Frontal cortex (tissue), 4 donors: ENCODE data around the gene MELK. TPM values are rescaled to one million over a fixed set of nuclear protein-coding genes. Genes with fewer than 3 reads are reported as not detected.

ENCODE experiments used
- DNase-seq, 2 donors: peaks; one replicate each; pipeline ENCODE4 v3.0.0; 2012; ENCODE audit warnings: low spot score in 2 of 2
- FAIRE-seq: peaks from 2 replicates; lab custom pipeline; 2012; peaks lifted over from hg19 to GRCh38; lab: Jason Lieb, UNC
- total RNA-seq: library from RNA; depleted of rRNA; stranded (reverse); fragments of >200 nt; gene quantifications from one replicate; pipeline ENCODE4 v1.2.3, GENCODE V29; 2014
- donor health status: control.
- donor health status: control.
- donor health status: control.

The MELK gene
- total RNA-seq, 1 donor from 2014 or later: 8.2 TPM

DNA sequence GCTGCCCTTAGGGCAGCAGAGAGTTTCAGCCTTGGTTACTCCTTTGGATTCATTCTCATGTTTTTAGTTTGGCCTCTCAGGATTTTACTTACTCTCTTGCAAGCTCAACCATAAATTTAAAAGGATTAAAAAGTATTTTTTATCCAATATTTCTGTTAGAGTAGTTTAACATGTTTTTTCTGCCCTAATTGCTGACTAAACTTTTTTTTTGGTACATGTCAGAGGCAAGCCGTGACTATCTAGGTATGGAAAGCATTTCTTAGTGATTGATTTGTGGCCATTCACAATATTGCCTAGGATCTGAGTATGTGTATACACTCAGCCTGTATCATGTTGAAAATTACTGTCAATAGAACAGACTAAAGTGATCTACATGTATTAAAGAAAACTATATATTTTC, 92.1 kb downstream of the MELK start:
- DNase-seq (no peak), FAIRE-seq (no peak)

DNA sequence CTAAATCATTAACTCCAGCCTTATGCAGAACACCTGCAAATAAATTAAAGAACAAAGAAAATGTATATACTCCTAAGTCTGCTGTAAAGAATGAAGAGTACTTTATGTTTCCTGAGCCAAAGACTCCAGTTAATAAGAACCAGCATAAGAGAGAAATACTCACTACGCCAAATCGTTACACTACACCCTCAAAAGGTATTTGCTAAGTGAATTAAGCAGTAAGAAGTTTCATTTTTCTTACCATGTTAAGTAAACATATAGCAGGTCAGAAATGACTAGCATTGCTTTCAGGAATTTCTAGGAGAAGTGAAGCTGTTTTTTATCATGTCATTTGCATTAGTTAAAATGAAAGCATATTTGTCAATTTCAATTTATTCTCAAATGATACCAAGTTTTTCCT, 92.7 kb downstream of the MELK start:
- FAIRE-seq: no peak
- no peak for DNase-seq

DNA sequence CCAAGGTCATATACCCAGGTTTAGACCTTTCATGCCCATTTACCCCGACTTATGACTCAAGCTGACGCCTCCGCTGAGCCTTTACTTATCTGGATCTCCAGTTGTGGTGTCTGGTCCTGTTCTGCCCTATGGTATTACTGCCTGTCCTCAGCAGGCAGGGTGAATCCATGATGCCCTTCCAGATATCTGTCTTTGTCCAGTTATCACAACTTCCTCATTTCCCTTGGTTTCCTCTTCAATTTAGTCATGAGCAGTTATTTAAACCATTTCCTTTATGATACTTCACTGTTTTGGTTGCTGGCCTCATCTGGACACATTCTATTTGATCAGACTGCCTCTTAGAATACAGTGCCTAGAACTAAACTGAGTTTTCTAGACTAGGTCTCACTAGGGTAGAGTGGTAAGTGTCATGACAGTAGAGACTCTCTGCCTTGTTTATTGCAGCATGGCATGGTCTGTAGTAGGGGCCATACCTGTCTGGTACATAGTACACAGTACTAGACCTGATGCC, 93.3 kb downstream of the MELK start:
- DNase-seq (no peak), FAIRE-seq (no peak)

DNA sequence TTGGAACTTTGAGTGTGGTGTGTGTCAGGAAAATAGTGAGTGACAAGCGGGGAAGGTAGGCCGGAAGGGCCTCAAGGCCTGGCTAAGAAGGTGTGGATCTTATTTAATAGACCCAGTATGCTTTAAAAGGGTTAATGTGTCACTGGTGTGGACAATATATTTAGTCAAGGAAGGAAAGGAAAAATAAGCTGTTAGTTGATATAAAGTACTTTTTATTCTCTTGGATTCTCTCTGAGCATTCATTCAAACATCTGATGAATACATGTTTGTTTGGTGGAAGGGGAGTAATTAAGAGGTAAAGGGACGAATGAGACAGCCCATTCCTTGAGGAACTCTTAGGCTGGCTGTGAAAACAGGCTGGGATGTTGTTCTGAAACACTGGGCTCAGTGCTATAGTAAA, 98.9 kb downstream of the MELK start:
- FAIRE-seq: no peak
- no peak for DNase-seq

DNA sequence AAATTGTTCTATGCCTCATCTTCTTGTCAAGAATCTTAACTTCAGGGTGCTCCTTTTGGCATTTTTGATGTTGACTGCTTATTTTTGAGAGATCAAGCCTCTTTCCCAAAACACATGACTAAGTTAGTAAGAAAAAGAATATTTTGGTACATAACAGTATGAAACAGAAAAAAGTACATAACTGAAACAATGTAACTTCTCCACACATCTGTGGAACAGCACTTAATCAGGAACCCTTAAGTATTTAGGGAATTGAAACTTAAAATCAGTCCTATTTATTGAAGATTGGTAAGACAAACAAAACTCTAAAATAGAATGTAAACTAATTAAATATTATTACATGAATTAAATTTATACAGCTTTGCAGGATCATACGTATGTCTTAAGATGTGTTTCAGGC, 103.4 kb downstream of the MELK start:
- DNase-seq: no peak
- FAIRE-seq: no peak

DNA sequence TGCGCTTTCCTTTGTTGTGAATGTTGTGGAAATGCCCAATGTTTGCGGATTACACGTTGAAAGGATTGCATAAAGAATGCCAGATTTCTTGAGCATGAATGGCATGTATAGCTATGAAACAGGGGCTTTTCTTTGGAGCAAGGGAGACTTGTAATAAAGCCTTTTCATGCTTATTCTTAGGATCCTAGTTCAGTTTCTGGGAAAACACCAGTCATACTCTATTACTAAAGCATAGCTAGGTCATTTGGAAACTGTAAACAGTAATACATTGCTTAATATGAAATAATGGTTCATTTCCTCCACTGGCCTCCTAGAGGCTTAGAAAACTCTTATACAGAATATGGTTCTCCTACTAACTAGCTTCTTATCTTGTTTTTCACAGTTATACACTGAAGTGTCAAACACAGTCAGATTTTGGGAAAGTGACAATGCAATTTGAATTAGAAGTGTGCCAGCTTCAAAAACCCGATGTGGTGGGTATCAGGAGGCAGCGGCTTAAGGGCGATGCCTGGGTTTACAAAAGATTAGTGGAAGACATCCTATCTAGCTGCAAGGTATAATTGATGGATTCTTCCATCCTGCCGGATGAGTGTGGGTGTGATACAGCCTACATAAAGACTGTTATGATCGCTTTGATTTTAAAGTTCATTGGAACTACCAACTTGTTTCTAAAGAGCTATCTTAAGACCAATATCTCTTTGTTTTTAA, 104.2 kb downstream of the MELK start:
- DNase-seq (no peak), FAIRE-seq (no peak)

DNA sequence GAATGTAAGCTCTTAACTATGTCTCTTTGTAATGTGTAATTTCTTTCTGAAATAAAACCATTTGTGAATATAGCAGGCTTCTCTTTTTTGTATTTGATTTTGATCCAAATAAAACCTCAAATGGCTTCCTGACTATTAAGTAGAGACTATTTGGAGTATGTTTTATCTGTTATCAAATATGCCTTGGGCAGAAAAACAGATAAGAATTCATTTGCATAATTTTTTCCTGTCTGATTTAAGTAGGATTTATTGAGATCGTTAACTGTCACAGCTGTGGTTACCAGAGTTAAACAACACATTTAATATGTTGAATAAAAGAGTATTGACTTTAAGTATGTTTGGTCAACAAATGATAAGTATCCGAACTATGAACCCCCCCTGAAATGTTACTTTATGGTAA, 104.9 kb downstream of the MELK start:
- FAIRE-seq (no peak), DNase-seq (no peak)

DNA sequence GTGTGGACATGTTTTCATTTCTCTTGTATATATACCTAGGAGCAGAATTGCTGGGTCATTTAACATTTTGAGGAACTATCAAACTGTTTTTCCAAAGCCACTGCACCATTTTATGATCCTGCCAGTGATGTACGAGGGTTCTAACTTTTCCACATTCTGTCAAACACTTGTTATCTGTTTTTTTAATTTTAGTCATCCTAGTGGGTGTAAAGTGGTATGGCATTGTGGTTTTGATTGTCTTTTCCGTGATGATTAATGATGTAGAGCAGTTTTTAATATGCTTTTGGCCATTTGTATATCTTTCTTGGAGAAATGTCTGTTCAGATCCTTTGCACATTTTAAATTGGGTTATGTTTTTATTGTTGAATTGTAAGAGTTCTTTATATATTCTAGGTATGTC, 107.0 kb downstream of the MELK start:
- FAIRE-seq (no peak), DNase-seq (no peak)

DNA sequence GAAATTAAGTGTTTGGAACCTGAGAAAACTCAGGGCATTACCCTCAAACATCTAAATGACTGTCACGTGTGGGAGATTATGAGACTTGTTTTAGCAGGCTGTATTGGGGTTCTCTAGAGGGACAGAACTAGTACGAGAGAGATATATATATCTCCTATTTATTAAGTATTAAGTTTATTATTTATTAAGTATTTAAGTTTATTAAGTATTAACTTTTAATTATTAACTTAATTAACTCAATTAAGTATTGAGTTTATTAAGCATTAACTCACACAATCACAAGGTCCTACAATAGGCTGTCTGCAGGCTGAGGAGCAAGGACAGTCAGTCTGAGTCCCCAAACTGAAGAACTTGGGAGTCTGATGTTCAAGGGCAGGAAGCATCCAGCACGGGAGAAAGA, 113.8 kb downstream of the MELK start:
- no peak for FAIRE-seq
- DNase-seq: no peak

DNA sequence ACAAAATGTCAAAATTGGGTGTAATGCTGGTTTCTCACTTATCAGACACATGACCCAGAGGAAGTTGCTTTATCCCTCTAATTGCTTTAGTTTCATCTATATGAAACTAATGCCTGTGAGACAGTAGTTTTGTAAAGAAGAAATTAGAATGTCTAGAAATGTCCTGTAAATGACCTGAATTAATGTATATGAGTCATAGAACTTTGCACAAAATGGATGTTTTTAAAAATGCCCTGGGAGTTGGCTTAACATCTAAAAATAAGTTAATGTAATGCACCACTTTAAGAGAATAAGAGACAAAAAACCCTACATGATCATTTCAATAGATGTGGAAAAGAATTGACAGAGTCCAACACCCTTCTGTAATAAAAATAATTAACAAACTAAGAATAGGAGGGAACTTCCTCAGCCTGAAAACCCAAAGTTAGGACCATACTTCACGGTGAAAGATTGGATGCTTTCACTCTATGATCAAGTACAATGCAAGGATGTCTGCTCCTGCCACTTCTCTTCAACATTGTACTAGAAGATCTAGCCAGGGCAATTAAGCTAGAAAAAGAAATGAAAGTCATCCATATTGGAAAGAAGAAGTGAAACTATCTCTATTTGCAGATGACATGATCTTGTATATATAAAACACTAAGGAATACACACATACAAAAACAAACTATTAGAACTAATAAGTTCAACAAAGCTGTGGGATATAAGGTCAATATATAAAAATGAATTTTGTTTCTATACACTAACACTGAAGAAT, 117.9 kb downstream of the MELK start:
- DNase-seq (no peak), FAIRE-seq (peak; percentile 69)

DNA sequence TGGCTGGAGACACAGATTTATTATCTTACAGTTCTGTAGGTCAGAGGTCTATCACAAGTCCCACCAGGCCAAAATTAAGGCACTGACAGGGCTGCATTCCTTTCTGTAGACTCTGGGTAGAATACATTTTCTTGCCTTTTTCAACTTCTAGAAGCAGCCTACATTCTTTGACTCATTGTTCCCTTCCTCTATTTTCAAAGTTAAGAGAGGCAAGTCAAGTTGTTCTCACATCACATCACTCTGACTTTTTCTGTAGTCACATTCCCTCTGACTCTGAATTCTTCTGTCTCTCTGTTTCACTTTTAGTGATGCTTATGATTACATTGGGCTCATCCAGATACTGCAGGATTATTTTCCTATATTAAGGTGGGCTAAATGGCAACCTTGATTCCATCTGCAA, 119.0 kb downstream of the MELK start:
- FAIRE-seq: no peak
- DNase-seq: no peak

DNA sequence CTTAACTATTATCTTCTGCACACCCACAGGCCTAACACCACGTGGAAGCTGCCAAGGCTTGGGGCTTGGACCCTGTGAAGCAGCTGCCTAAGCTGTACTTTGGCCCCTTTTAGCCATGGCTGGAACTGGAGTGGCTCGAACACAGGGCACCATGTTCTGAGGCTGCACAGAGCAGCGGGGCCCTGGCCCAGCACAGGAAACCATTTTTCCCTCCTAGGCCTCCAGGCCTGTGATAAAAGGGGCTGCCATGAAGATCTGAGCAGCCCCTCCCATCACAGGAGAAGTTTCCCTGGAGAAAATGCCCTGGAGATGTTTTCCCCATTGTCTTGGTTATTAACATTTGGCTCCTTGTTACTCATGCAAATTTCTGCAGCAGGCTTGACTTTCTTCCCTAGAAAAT, 126.3 kb downstream of the MELK start:
- no peak for DNase-seq
- FAIRE-seq: no peak

DNA sequence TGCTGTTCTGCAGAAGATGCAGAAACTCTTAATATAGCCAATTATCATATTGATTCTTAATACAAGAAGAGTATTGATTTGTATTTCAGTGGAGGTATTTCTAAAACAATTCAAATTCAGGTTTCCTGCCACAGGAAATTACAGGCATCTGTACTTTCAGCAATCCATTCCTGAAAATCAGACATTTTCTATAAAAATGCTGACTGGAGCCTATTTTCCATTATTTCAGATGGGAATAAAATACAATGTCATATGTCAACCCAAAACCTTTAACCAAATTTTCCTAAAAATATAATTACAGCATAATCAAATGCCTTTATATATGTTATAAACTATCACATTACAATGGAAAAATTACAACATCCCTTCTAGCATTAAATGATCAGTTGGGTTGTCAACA, 131.5 kb downstream of the MELK start:
- no peak for FAIRE-seq
- DNase-seq: no peak

DNA sequence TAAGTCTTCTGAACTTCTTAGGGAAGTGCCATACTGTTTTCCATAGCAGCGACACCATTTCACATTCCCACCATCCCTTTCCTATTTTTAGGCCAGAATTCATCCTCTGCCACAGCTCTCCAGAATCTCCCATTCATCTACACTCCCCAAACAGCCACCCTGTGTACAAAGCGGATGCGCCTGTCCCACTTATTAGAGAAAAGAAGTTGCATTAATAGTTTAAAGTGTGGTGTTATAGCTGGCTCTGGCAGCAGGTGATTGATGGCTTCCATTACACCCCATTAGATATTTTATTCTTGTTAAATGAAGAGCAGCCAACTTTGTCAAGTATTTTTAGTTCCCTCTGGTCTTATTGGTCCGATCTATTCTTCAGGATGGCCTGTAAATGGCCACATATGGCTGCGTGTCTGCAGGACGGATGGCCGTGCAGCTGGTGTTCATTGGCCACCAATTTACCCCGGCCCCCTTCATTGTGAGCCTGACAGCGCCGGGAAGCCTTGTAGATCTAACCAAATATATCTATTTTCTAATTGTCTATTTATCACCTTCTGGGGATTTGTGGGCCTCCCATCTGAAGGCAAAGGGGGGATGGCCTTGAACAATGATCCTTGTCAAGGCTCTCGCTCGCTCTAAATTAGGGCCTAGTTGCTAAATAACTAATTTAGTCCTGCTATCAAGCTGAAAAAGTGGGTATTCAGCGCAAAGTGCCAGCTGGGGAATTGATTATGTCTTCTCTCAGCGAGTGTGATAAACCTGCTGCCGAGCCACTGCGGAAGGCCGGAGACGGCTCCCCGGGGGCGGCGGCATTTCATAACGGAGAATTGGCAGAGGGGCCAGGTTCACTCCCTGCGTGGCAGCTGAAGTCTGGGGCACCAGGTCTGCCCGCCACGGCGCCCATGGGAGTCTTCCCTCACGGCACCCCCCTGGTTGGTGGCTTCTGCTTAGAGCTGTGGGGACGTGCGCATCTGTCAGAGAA, 141.1 kb downstream of the MELK start:
- no peak for DNase-seq
- FAIRE-seq: no peak

DNA sequence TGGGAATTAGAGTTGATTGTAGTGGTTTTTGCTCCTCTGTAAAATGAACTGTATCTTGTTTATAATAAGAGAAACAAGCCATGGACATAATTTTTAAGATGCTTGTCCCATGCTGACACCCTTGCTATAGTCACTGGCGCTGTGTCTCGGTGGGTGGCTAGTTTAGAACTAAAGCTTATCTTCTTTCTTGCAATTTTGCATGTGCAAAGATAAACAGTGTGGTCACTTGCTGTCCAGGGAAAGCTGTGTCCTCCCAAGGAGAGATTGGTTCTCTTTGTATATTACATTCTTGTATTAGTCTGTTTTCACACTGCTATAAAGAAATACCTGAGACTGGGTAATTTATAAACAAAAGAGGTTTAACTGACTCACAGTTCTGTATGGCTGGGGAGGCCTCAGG, 143.8 kb downstream of the MELK start:
- no peak for FAIRE-seq
- DNase-seq: no peak

DNA sequence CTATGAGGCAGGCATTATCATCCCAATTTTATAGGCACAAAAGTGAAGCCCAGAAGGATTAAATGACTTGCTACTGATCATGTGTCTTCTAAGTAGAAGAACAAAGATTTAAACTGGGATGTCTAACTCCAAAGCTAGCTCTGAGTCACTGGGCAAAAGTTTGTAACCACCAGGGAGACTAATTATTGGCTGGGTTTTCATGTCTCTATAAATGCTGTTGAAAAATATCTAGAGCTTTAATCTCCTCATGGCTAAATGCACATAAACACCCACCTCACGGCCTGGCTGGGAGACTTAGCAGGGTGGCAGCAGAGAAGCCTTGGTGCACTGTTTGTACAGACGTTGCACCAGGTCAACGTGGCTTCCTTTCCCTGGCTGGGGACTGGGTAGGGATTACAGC, 144.6 kb downstream of the MELK start:
- DNase-seq (no peak), FAIRE-seq (no peak)

DNA sequence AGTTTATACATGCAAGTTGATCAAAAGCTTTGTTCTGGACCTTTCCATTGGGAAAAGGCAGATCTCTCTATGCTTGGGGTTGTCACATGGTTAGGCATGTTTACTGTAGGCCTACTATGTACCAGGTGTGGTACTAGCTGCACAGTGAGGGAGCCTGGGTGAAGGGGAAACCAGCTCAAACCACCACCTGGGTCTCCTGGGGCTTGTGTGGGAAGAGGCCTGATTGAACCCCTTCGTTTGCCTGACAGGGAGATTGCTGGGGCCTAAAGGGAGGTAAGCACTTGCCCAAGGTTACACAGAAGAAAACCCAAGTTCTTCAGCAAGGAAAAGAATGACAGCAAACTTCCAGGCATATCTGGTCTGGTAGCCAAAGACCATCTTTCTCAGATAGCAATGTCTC, 145.9 kb downstream of the MELK start:
- DNase-seq (no peak), FAIRE-seq (no peak)

DNA sequence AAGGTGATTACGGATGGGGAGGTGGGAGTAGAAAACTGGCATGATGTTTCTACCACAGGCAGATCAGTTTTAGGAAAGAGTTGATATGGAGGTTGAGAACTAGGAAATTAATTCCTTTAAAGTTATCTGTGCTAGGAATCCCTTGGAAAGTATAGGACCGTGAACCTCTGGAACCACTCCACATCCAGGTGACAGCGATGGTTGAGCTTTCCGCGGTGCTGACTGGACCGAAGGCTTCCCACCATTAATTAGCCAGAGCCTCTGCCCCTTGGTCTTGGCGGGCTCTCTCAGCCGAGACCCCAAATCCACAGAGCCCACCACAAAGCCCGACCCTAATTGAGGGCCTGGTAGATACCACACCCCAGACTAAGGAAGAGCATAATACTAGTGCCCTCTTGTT, 147.3 kb downstream of the MELK start:
- FAIRE-seq (no peak), DNase-seq (no peak)

DNA sequence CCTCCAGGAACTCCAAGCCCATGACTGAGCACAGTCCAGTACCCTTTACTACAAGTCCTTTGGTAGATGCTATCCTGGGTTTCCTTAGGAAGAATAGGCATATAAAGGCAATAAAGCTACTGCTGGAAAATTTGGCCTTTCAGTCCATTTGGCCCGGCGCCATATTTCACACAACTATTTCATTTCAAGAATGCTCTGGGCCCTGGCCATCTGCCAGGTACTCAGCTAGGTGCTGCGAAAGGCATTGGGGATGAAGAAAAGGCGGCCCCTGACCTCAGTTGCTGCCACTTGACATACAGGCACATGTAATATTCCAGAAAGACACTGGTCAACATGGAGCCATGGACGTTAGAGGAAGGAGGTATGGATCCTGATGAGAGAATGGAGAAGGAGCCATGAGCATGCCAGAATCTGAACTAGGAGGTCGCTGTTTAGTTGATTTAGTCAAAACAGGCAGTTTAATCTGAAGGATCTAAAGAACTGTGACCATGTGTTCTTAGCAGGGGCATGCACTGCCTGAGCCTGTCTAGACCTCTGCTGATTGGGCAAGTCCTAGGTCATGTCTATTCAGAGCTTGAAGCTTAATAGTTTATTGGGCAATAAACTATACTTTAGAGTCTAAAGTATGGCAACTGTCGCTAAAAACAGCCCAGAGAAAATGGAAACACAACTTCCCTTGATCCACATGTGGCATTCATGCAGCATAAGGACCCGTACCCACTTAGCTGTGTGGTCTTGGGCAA, 149.3 kb downstream of the MELK start:
- DNase-seq (no peak), FAIRE-seq (no peak)
